HL-60 (cell line): ENCODE measurements around the gene OGFR.
A peak's percentile ranks its signal among the peaks of the same experiment; 100 is the strongest.

ENCODE experiments used
- DNase-seq, 2 experiments: peaks; one replicate each; pipeline ENCODE4 v3.0.0-alpha.2; 2010 to 2020; ENCODE audit warnings: low read depth in 1 of 2, low spot score in 1 of 2
- H3K27ac ChIP-seq: fragments of 250-450 bp; sonication (Bioruptor Pico); replicated peaks from 2 replicates; pipeline ENCODE4 v1.5.1; 2020; ENCODE audit warnings: mild to moderate bottlenecking, moderate library complexity
- H3K27me3 ChIP-seq: fragments of 250-450 bp; sonication (Bioruptor Pico); 2 replicates; pipeline ENCODE4 v1.5.1; 2021; ENCODE audit warnings: mild to moderate bottlenecking, moderate library complexity; ENCODE audit not compliant: insufficient read depth, poor library complexity, severe bottlenecking
- H3K4me3 ChIP-seq: replicated peaks from 2 replicates; pipeline ENCODE4 v1.5.1; 2011; ENCODE audit warnings: mild to moderate bottlenecking, control low read depth, low read length; ENCODE audit not compliant: insufficient read depth
- CTCF ChIP-seq: IDR thresholded peaks from one replicate; pipeline ENCODE4 v1.5.1; 2011; ENCODE audit warnings: low read length, control low read depth, inconsistent platforms; ENCODE audit not compliant: insufficient read depth
- GABPA ChIP-seq: IDR thresholded peaks from 2 replicates; pipeline ENCODE4 v1.6.1; 2012; ENCODE audit warnings: low read depth
- POLR2AphosphoS5 ChIP-seq: IDR thresholded peaks from 2 replicates; pipeline ENCODE4 v1.6.1; 2012; ENCODE audit warnings: low read depth
- SPI1 ChIP-seq: IDR thresholded peaks from 2 replicates; pipeline ENCODE4 v1.6.1; 2012; ENCODE audit warnings: low read depth, mild to moderate bottlenecking, borderline replicate concordance
- long read RNA-seq: library from polyadenylated mRNA; unstranded; transcript quantifications from one replicate; pipeline ENCODE4 v2.0.0, GENCODE V29; 2020
- TF ChIP-seq, protein P1 (sequence below): IDR thresholded peaks from 2 replicates; pipeline ENCODE4 v1.6.1; 2012; ENCODE audit warnings: low read depth; ENCODE audit not compliant: insufficient replicate concordance

Gene OGFR, protein sequence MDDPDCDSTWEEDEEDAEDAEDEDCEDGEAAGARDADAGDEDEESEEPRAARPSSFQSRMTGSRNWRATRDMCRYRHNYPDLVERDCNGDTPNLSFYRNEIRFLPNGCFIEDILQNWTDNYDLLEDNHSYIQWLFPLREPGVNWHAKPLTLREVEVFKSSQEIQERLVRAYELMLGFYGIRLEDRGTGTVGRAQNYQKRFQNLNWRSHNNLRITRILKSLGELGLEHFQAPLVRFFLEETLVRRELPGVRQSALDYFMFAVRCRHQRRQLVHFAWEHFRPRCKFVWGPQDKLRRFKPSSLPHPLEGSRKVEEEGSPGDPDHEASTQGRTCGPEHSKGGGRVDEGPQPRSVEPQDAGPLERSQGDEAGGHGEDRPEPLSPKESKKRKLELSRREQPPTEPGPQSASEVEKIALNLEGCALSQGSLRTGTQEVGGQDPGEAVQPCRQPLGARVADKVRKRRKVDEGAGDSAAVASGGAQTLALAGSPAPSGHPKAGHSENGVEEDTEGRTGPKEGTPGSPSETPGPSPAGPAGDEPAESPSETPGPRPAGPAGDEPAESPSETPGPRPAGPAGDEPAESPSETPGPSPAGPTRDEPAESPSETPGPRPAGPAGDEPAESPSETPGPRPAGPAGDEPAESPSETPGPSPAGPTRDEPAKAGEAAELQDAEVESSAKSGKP
- long read RNA-seq, partial matches to known transcripts: 0 of 2 reads
- long read RNA-seq, other reads (novel, unspliced or antisense): 2 of 2 reads

- no peaks in the 10 kb centered on the region for H3K27me3 ChIP-seq
- TF ChIP-seq GABPA: no peak
- TF ChIP-seq, protein P1, sequence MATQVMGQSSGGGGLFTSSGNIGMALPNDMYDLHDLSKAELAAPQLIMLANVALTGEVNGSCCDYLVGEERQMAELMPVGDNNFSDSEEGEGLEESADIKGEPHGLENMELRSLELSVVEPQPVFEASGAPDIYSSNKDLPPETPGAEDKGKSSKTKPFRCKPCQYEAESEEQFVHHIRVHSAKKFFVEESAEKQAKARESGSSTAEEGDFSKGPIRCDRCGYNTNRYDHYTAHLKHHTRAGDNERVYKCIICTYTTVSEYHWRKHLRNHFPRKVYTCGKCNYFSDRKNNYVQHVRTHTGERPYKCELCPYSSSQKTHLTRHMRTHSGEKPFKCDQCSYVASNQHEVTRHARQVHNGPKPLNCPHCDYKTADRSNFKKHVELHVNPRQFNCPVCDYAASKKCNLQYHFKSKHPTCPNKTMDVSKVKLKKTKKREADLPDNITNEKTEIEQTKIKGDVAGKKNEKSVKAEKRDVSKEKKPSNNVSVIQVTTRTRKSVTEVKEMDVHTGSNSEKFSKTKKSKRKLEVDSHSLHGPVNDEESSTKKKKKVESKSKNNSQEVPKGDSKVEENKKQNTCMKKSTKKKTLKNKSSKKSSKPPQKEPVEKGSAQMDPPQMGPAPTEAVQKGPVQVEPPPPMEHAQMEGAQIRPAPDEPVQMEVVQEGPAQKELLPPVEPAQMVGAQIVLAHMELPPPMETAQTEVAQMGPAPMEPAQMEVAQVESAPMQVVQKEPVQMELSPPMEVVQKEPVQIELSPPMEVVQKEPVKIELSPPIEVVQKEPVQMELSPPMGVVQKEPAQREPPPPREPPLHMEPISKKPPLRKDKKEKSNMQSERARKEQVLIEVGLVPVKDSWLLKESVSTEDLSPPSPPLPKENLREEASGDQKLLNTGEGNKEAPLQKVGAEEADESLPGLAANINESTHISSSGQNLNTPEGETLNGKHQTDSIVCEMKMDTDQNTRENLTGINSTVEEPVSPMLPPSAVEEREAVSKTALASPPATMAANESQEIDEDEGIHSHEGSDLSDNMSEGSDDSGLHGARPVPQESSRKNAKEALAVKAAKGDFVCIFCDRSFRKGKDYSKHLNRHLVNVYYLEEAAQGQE: no peak
- no peak for TF ChIP-seq CTCF
- 0 out of 2 replicates have a peak, but pooled peaks have one; percentile 4 for TF ChIP-seq SPI1
- TF ChIP-seq POLR2AphosphoS5: peak; percentile 47; the same call in 1 of the 2 replicates
- peak within 1 kb of the TSS; percentile 58 for H3K27ac ChIP-seq
- peak; percentile 44 to 84 for DNase-seq
- H3K4me3 ChIP-seq: peak within 1 kb of the TSS; percentile 85
Measured at GRCh38 chr20:62804627-62805154, at the start of gene OGFR. Gene OGFR, plus strand, starts transcription at chr20:62804835. Its CDS starts 25 bp downstream, at chr20:62804860.

DNA sequence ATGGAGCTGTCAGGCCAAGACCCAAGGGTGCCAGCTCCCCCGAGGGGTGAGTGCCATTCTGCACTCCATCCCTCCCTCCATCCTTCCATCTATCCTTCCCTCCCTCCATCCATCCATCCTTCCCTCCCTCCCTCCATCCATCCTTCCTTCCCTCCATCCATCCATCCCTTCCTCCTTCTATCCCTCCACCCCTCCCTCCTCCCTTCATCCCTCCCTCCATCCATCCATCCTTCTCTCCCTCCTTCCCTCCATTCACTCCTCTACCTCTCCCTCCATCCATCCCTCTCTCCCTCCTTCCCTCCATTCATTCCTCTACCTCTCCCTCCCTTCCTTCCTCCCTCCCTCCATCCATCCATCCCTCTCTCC lies 49.7 kb upstream of the OGFR start:
- Histone ChIP-seq H3K4me3 (no peak overlapping the region), H3K27ac (no peak overlapping the region), H3K27me3 (no peaks in the 10 kb centered on the region)
- DNase-seq: no peak
- no peak for TF ChIP-seq GABPA
- TF ChIP-seq, protein P1: no peak
- no peak for TF ChIP-seq POLR2AphosphoS5
- TF ChIP-seq CTCF: no peak
- no peak for TF ChIP-seq SPI1

DNA sequence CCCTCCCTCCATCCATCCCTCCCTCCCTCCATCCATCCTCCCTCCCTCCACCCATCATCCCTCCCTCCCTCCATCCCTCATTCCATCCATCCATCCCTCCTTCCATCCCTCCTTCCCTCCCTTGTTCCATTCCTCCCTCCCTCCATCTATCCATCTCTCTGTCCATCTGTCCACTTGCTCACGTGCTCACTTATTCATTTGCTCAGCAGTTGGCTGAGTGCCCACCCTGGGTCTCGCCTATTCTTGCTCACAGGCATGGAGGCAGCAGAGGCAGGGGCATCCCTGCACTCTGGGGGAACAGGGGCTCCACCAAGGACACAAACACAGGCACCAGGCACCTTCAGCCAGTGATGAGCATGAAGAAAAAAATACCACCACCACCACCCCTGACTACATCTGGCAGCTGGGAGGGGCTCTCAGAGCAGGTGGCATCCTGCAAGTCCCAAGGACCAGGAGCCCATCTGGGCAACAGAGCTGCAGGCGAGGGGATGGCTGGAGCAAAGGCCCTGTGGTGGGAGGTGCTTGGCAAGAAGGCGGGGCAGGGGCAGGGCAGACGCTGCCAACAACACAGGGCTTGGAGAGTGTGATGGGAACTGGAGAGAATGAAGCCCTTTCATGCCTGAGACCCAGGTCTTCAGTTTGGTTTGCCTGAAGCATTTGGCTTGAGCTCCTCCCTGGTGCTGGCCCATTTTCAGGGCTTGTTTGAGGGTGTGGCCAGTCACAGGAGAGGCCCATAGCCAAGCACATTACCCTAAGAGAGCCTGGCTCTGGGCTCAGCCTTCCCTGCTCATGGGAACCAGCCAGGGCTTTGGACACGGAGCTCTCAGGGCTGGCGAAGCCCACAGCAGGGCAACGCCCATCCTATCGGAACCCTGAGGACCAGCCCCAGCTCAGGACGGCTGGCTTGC lies 48.6 kb upstream of the OGFR start:
- H3K4me3 ChIP-seq: no peak overlapping the region
- no peak overlapping the region for H3K27ac ChIP-seq
- no peak for DNase-seq
- no peak for TF ChIP-seq SPI1
- no peaks in the 10 kb centered on the region for H3K27me3 ChIP-seq
